Fibroblast of peridontal ligament (primary cell): ENCODE results near the gene SFMBT2.

Source experiments
- DNase-seq: peaks from one replicate; pipeline ENCODE4 v3.0.0-alpha.2; 2010; ENCODE audit errors: extremely low read depth

Gene SFMBT2

DNA sequence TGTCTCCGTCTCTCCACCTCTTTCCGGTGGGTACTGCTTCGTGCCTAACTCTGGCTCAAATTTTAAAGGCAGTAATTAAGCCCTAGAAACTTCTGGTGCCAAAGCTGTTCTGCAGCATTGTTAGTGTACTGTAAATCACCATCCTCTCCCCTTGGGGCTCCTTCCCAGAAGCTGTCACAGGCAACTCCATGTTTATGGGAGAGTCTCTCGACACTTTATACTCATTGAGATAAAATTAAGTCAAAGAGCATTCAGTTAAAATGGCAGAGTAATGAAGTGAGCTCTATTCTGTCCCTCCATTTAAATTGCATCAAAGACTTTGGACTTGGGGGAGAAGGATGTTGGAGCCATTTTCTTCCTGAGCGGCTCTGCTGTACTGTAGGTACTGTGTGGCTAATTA lies 274.8 kb downstream of the SFMBT2 start:
- no peak for DNase-seq

DNA sequence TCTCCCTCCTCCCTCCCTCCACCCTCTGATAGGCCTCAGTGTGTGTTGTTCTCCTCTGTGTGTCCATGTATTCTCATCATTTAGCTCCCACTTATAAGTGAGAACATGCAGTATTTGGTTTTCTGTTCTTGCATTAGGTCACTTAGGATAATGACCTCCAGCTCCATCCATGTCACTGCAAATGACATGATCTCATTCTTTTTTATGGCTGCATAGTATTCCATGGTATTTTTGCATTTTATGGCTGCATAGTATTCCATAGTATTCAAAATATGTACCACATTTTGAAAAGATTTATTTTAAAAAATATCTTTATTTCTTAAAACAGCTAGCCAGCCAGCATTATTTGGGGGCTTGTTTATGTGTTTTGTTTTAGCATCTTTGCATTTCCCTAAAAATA lies 275.6 kb downstream of the SFMBT2 start:
- DNase-seq: no peak

DNA sequence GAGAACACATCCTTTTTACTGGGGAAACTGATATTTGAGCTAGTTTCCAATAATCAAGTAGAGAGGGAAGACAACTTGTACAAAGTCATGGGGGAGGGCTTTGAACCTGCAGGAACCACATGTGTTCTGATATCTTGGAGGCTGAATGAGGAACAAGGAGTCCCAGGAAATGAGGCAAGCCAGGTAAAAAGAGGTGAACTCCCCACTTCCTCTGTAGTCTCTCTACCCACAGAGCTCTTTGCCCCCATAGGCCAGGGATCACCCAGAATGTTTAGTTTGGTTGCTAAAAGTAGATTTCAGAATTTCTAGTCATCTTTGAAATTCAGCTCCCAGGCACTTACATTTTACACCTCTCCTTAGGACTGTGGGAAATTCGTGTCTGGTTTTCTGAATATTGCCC lies 276.4 kb downstream of the SFMBT2 start:
- DNase-seq: no peak

DNA sequence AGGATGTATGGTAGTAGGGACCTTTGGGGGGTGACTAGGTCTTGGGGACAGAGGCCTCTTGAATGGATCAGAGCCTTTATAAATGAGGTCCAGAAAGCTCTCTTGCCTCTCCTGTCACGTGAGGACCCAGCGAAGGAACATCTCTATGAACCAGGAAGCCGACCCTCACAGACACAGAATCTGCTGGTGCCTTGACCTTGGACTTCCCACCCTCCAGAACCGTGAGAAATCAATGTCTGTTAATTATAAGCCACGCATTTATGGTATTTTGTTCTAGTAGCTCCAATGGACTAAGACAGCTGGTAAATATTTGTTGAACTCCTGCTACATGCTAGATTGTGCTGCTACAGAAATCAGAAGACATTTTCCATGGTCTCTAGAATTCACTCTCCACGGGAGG lies 276.9 kb downstream of the SFMBT2 start:
- no peak for DNase-seq

DNA sequence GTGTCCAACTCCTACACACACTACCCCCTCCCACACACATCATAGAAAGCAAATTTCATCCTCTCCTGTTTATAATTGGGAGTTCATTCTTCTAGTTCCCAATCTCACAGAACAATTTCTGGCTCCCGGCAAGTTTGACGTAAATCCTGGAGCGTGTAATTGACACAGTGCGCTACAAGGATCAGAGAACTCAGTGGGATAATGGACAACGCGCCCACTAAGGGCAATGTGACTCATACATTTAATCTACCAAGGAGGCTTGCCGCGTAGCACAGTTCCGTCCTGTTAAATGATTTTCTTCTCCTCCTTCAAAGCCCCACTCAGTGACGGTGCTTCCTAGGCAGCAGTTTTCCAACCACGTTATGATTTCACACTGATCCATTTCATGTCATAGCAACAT lies 277.6 kb downstream of the SFMBT2 start:
- DNase-seq: no peak

DNA sequence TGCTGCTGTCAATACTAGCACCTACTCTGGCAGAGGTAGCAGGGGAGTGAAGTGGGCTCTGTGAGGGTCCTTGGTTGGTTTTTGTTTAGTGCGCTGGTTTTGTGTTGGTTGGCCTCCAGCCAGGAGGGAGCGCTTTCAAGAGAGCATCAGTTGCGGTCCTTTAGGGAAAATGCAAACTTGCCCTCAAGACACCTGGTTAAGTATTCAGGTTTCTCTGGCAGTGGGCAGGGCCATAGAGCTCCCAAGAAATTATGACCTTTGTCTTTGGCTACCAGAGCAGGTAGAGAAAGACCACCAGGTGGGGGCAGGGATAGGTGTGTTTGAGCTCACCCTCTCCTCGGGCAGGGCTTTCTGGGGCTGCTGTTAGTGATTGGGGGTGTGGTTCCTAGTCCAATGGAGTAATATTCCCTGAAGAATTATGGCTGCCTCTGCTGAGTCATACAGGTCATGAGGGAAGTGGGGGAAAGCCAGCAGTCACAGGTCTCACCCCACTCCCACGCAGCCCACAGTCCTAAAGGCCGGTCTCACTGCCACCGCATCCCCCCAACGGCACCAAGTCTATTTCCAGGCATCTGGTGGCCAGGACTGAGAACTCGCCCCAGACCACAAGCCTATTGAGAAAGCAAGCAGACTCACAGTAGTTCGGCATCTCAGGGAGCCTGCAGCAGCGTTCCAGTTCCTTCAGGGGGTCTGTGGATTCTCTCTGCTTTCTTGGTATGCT lies 280.5 kb downstream of the SFMBT2 start:
- no peak for DNase-seq

DNA sequence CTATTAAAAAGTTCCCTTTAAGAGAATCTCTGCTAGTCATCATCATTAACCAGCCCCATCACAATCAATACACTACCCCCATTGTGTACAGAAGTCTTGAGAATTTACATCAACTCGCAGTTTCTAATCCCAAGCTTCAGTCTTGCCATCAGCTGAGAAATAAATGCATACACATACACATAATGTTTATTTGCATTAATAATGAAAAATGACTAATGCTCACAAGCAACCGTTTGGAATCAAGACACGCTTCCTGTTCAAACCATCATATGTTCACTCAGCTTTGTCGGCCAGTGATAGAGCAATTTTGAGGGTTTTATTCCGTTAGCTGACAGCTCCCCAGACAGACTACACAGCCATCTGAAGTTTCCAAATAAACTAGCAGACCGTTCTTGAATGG lies 287.1 kb downstream of the SFMBT2 start:
- DNase-seq: no peak

DNA sequence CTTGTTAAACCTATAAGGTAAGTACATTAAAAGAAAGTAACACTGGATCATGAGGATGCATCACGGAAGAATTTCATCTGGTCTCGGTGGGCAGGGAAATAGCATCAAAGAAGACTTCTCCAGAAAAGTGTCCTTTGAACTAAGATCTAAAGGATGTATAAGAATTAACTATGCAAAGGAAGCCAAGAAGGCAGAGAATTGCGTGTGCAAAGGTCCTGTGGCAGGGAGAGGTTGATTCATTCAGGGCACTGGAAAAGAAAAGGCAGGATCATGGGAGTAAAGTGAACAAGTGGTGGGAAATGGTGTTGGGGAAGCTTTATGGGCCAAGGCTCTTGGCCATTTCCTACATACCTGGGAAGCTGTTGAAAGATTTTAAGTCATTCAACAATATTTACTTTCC lies 288.3 kb downstream of the SFMBT2 start:
- no peak for DNase-seq

DNA sequence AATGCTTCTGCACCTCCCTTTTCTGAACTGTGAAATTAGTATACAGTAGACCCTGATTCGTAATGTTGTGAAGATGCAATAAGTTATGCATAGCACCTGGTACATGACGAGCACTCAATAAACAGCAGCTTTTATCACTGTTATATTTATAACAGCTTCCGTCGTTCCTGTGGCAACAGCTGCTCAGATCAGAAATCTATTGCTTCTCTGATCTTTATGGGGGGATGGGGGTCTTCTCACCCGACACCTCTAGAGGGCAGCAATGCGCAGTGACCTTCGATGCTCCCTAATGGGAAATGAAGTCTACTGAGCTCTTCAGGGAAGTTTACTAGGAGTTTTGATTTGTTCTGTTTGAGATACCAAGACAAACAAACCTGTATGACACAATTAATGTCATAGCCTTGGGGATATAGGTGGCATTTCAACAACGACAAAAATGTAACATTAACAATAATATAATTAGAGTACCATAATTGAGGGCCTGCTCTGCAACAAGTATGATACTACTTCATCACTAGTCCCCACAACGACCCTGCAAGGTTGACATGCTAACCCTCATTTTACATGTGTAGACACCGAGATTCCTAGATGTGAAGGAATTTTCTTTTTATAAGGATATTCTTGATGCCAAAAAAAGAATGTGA lies 289.6 kb downstream of the SFMBT2 start:
- DNase-seq: no peak

DNA sequence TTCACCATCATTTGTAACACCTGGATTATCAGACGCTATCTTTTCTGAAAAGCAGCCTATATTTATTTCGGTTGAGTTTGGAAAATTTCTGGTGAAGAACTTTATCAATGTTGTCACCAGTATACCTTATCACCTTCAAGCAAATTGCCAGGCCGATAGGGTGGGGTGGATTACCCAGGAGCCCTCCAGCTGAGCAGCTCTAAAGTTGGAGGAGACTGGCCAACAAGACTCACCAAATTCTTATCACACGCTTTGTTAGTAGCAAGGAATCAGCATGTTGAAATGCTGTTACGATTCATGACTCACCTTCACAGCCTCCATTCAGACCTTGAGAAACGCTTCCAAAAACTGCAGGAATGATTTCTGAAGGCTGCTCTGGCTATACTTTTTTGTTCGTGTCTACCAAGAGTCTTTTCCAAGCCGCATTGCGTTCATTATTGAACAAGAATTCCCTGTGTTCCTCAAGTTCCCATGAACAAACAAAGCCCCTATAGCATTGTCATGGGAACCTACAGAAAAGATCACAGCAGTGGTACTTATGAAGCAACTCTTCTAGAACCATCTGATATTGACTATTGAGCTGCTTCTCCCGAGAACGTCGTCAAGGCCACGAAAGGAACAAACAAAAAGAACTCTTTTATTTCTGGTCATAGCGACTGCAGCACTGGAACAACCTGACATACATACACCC lies 291.4 kb downstream of the SFMBT2 start:
- no peak for DNase-seq

DNA sequence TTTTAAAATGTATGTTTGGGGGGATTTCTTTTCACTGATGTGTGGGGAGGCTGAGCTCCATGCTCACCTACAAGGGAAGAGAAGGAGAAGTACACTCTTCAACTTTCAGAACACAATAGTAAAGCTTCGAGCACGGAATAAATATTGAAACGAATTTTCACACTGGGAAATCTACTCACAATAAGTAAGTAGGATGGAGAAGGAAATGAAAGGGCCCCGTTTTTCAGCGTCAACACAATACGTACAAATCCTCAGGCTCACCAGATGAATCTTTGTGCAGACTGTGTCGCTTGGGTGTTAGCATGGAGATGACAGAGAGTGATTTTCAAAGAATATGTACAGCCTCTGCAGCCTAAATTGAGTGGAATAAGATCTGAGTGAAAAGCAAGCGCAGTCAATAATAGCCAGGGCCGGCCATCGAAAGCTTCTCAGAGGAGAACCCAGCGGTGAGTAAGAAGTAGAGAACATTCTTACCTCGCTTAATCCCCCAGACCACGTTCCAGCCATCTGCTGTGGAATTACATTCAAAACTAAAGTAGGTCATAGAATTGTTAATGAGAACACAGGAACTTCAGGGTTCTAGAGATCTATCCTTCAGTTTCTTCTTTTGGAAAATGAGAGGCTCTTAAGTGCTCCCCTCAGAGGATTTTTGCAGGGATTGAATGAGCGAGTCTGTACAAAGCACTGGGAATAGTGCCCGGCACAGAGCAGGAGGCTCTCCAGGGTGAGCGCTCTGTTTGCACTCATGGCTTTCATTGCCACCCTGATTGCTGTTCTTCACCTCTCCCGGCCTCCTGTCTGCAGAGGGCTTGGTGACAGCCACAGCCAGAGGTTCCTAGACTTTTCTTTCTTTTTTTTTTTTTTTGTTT lies 292.8 kb downstream of the SFMBT2 start:
- no peak for DNase-seq

DNA sequence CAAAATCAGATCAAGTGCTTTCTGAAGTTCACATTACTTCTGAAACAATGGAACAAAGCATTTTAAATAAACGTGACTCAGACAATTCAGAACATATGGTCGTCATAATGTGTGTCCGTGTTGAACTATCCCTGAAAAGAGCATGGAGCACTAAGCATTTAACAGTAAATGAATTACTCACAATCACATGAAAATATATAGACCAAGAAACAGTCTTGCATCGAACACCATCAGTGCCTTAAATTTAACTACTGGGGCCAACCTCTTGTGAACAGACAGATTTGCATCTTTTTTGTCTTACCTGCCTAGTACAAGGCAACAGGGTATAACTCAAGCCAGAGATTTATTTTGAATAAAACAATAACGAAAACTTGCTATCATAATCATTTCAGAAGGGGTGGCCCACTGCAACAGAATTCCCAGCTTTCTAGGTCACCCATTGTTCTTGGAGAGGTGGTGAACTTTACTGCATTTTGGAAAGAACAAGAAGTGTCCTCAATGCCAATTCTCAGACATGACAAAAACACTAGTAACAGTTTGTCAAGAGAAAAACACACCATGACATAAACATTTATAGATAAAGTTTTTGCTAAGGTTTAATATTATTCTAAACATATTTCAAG lies 293.5 kb downstream of the SFMBT2 start:
- DNase-seq: no peak

DNA sequence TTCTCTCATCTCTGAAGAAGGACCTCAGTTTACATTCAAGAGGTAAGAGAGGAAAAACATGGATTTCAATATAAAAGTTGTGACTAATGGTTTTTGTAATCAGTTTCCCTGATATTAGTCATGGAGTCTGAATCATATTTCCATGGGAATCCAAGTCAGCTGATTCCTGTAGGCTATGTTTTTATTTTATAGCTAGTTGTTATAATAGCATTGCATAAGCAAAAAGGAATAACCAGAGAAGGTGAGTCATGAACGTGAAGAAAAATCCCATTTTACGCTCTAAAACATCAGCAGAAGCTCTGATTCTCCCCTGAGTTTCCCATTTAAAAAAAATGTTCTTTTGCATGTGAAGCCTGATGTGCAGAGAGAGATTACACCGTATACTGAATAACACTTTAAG lies 299.3 kb downstream of the SFMBT2 start:
- no peak for DNase-seq

DNA sequence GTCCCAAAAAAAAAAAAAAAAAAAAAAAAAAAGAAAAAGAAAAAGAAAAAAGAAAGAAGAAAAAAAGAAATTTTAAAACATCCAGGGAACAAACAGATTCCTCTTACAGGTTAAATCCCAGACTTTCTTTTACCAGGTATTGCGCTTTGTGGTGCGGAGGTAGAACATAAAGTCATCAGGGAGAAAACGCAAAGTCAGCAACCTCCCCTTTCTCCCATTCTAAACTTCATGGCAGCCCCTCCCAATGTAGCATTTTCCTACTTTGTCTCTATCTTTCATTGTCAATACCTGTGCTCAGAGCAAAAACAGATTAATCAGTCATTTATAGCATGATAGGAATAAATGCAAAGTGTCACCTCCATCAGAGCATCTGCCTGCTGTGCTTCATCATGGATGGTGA lies 299.7 kb downstream of the SFMBT2 start:
- DNase-seq: no peak
